ENCODE measurements around the gene CDC37L1.
A peak's percentile ranks its signal among the peaks of the same experiment; 100 is the strongest.

GRCh38 chr9:4679268-4680172, at the start of gene CDC37L1:
- TF ChIP-seq CTCF (optimal IDR thresholded peaks at IDR 0.05 in 1 of 3, IDR thresholded peaks at IDR 0.05 in 1 of 3, conservative IDR thresholded peaks at IDR 0.05 in 1 of 3; ENCODE audit: extremely low read depth in 1 of 3, insufficient read depth in 2 of 3, low read length in 3 of 3) (peak; percentile 31 to 65 (median 37)), EZH2 (IDR thresholded peaks at IDR 0.05; ENCODE audit: low read length) (no peak)
